HG03175 (cell line): ENCODE data around the gene GALNT12.

Source experiments
- ATAC-seq: cut with Tn5 transposase; IDR thresholded peaks from one replicate; pipeline ENCODE4 v1.9.1; 2021; ENCODE audit warnings: mild to moderate bottlenecking, moderate library complexity; ENCODE audit not compliant: unreplicated experiment

The GALNT12 gene, protein sequence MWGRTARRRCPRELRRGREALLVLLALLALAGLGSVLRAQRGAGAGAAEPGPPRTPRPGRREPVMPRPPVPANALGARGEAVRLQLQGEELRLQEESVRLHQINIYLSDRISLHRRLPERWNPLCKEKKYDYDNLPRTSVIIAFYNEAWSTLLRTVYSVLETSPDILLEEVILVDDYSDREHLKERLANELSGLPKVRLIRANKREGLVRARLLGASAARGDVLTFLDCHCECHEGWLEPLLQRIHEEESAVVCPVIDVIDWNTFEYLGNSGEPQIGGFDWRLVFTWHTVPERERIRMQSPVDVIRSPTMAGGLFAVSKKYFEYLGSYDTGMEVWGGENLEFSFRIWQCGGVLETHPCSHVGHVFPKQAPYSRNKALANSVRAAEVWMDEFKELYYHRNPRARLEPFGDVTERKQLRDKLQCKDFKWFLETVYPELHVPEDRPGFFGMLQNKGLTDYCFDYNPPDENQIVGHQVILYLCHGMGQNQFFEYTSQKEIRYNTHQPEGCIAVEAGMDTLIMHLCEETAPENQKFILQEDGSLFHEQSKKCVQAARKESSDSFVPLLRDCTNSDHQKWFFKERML

DNA sequence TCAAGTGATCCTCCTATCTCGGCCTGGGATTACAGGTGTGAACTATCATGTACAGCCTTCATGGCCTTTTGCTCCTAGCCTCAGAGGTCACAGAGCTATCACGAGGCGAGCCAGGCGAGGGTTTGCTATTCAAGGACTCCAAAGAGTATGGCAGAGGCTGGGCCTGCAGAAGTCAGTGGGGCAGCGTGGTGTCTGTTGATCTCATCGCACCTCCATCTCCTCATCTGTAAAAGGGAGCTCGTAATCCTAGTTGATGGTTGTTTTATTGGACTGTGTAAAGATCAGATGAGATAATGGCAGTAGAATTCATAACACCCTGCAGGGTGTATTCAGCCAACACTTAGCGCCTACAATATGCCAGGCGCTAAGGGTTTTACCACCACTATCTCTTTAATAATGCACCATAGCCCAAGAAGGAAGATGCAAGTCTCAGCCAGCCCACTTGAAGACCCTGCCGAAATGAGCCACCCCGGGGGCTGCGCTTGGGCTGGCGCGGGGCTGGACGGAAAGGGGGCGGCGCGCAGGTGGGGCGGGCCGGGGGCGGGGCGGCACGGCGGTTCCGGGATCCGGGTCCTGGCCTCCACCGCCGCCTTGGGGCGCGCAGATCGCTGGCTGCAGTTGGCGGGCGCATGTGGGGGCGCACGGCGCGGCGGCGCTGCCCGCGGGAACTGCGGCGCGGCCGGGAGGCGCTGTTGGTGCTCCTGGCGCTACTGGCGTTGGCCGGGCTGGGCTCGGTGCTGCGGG lies at the start of gene GALNT12:
Gene GALNT12 (plus strand): TSS at position 601 of the 744 bp plus-strand sequence. CDS start 29 bp downstream, at position 630.
- ATAC-seq: peak; percentile 46

DNA sequence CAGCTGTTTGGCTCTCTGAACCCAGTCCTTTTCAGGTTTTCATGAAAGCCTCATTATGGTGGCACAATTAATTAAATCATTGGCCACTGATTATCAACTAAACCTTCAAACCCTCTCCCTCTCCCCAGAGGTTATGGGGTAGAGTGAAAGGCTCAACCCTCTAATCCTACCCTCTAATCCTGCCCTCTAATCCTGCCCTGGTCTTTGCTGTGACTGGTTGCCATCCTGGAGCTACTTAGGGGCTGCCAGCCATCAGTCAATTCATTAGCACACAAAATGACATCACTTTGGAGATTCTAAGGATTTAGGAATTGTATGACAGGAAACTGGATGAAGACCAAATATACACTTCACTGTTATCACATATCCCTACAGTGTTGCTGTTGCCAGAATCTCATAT lies 47.2 kb upstream of the GALNT12 start:
- ATAC-seq: no peak

DNA sequence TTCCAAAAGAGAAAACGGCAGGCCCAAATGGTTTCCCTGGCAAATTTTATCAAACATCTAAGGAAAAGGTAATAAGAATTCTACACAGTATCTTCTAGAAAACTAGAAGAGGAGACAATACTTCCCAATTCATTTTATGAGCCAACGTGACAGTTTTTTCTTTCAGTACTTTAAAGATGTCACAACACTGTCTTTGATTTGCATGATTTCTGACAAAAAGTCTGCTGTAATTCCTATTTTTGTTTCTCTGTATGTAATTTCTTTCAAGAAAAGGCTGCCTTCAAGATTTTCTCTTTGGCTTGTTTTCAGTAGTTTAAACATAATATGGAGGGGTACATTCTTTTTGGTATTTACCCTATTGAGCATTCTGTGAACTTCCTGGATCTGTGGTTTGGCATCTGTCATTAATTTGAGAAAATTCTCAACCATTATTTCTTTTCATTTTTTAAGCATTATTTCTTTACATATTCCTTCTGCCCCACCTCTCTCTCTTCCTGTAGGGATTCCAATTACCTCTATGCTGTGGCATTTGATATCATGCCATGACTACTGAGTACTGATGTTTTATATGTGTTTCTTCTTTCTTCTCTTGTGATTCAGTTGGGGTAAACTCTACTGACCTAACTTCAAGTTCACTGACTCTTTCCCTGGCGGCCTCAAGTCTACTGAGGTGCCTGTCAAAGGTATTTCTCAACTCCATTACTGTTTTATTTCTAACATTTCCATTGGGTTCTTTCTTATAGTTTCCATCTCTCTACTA lies 43.3 kb upstream of the GALNT12 start:
- ATAC-seq: no peak

DNA sequence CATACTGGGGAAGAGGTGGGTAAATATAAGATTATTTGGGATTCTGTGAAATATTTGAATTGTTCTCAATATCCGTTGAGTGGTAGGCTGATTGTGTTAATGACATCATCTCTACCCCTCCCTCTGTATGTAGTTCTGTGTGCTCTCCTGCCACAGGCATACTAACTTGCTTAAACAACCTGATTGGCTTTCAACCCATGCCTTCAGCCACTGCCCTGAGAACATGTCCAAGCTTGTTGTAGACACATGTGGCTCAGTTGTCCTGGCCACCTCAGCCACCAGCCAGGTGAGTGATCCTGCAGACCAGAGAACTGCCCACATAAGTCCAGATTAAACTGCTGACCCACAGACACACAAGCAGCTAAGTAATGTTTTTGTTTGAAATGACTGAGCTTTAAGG lies 42.2 kb upstream of the GALNT12 start:
- ATAC-seq: no peak

DNA sequence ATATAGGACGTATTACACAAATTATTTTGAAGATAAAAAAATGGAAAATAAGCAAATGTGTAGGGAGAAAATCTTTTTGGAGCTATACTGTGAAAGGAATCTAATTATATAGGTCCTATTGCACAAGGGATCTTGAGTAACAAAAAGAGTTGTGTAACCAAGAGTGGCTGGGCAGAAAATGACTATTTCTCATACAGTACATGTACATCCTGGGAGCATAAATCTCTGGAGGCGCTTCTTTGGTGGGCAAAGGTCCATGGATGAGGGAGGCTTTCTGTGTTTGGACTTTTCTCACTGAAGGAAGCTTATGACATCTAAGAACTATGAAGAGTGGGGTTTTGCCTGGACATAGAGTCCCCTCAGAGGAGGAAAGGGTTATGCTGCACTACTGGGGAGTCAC lies 40.9 kb upstream of the GALNT12 start:
- ATAC-seq: no peak

DNA sequence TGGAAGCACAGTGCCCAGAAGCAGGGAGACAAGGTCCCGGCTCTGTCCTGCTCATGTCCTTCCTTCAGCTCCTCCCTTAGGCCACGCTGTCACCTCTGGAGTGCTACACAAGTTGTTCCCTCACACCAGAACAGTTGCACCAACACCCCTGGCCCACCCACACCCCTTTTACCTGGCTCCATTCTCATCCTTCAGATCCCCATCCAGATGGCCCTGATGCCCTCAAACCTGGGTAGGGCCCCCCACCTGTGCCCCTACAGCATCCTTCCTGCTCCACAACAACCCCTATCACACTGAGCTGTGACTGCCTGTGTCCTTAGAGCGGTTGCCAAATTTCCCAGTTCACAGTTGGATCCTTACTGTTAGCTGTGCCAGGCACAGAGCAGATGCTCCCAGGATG lies 40.3 kb upstream of the GALNT12 start:
- no peak for ATAC-seq

DNA sequence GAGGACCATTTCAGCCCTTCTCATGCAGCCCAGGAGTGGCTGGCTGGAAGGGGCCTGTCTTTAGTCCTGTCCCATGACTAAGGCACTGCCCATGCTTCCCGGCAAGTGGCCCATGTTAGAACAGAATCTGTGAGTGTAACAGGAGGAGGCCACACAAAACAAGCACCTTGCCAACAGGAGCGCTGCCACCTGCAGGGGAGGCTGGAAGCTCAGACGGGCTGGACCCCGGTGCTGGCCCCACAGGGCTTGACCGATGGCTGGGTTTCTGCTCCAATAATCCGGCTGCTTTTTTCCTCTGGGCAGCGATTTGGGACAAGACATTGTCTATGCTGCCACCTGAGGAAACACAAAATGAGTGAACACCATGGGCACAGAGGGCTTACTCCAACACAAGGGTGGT lies 39.6 kb upstream of the GALNT12 start:
- ATAC-seq: no peak

DNA sequence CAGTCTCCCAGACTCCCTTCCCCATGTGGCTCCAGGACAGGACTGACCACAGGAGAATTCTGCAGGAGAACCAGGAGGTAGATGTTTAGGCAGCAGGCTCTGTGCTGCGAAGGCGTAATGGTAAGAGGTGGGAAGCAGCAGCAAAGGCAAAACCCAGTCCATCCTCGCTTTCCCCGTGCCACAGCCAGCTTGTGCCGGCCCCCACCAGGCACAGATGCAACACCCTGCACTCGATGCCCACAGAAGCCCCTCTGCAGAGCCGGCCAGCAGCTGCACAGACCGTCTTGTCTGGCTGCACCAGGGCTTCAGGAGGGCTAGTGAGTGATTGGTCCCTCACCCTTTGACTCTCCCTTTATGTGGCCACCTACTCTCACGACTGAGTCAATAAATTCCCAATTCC lies 39.1 kb upstream of the GALNT12 start:
- ATAC-seq: no peak

DNA sequence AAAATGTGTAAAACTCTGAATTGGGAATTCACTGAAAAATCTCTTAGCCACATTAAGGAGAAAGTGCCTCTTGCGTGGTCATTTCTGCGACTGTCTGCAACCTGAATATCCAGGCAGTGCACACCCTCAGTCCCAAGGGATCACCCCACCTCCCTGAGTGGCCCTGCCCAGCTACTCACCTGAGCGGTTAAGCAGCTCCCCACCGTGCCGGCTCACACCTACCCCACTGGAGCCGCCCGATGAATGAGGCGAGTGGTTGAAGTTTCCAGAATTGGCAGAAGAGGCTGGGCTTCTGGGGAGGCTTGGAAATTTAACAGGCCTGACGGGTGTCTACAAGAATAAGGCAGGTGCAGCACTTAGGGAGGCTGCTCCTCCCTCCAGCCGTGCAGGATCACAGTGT lies 36.8 kb upstream of the GALNT12 start:
- ATAC-seq: no peak

DNA sequence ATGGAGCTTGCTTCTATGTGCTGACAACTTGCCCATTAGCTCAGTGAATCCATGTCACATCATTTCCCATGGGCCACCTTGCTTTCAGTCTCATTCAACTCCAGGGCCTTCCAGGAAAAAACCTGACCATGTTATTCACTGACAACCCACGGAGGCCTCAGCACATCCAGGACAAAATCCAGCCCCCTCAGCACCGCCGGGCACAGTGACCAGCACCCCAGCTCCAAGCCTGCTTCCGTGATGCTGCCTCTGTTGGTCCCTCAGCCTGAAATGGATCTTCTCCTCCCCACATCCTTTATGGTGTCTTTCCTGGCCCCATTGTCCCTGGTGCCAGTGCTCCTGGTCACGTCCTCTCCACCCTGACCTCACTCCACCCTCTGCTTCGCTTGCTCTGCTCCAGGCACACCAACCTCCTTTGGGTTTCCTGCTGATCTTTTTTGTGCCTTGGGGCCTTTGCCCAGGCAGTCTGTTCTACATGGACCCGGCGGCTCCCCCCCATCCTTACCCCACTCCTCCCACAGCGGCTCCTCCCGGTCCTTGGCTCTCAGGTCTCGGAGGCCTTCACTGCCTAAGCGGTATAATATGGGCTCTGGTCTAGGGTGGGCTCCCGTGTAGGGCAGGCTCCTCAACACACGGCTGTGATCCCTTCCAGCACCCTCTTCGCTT lies 36.1 kb upstream of the GALNT12 start:
- ATAC-seq: no peak

DNA sequence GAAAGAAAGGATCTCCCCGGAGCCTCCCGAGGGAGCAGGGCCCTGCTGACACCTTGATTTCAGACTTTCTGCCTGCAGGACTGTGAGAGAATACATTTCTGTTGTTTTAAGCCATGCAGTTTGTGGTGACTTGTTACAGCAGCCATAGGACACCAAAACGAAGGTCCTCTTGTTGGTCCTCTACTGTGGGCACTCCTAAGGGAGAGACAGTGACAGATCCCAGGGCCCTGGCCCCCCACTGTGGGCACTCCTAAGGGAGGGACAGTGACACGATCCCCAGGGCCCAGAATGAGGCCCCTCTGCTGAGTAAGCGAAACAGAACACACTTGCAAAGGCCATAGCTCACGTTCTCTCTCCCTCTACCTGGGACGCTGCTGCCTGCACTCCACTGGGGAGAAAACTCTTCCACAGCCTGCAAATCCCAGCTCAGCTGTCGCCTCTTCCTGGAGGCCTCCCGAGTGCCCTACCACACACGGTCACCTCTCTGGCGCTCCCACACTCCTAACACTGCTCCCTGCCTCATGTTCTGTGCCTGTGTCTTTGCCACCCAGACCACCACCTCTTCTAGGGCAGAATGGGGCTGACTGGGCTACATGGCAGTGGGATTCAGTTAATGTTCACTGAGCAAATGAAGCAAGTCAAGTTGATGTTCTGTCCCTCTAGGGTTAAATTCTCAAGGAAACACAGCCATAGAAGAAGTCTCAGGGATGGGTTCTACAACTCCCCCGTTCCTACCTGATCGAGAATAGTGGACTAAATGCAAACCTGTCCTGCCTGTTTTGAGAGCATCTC lies 34.9 kb upstream of the GALNT12 start:
- no peak for ATAC-seq

DNA sequence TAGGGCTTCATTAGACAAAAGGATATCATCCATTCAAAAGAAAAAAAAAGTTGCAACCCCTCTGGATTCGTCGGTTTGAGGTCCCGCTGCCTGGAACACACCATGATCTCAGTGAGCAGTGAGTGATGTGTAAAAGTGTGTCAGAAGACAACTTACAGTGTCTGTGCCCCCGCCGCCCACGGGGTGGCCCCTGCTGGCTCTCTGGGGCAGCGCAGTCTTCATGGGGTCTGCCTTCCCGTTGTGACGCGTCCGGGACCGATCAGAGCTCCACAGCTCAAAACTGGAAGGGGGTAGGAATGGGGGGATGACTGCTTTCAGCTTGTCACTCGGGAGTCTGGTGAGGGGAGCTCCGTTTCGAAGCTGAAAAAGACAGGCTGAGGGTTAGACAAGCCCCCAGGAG lies 33.7 kb upstream of the GALNT12 start:
- ATAC-seq: no peak

DNA sequence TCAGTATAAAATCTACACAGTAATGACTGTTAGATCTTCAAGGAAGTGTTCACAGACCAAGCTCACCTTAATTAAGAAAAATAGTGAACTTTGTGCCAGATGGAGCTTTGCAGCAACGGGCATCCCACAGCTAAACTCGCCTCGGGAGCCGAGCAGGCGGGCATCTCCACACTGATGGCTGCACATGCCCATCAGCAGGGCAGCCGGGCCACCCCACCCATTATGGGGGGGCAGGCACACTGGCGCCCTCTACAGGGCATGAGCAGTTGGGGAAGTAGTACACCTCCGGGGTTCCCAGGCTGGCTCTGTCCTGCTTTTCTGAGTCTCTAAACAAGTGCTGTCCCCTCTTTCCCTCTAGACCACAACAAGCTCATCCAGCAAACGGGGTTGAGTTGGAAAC lies 32.7 kb upstream of the GALNT12 start:
- no peak for ATAC-seq

DNA sequence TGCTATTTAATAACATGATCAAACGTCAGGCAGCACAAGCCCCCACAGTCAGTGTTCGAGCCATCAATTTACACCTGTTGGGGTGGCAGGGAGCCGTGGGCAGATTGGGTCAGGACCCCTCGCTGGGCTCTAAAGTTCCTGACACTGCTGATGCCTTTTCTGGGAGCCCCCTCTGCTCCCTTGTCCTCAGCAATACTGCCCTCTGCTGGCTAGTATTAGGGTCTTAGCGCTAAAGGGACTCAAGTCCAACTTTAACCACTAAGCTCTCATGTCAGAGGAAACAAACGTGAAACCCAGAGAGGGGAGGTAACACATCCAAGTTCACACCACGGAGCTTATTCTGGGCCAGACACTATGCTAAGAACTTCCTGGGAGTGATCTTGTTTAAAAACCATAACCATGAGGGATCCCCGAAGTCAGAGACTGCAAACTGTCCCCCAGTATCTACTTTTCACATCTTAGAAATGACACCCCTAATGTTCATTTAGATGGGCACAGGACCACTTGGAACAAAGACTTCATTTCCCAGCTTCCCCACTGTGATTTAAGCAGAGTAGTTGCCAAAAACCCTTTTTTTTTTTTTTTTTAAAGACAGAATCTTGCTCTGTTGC lies 31.5 kb upstream of the GALNT12 start:
- no peak for ATAC-seq

DNA sequence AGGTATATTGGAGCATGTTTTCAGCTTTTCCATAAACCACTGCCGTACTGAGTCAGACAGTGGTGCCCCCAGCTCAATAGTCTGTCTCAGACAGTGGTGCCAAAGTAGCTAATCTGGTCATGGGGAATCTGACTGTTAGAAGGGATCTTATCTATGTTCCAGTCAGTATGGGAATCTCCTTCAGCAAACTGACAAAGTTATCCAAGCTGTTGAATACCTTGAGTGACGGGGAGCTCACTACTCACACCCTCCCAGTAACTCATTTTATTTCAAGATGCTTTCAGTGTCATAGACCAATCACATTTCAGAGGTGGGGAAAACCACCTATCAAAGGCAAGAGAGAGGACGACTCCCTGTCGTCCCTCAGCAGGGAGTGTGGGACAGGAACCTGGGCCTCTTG lies 29.9 kb upstream of the GALNT12 start:
- ATAC-seq: no peak

DNA sequence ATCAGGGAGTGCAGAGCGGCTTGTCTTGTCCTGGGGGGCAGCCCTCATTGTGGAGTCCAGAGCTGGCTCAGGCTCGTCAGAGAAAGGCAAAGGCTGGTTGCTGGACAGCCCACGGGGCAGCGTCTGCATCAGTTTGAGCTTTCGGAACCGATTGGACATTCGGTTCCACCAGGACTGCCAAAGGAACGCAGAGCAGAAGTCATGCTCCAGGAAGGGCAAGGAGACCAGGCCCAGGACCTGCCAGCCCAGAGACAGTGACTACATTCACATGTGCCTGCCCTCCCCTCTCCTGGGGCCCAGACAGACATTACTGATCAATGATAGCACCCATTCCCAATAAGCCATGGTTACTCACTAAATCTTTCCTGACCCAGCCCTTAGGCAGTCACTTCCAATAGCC lies 29.2 kb upstream of the GALNT12 start:
- no peak for ATAC-seq

DNA sequence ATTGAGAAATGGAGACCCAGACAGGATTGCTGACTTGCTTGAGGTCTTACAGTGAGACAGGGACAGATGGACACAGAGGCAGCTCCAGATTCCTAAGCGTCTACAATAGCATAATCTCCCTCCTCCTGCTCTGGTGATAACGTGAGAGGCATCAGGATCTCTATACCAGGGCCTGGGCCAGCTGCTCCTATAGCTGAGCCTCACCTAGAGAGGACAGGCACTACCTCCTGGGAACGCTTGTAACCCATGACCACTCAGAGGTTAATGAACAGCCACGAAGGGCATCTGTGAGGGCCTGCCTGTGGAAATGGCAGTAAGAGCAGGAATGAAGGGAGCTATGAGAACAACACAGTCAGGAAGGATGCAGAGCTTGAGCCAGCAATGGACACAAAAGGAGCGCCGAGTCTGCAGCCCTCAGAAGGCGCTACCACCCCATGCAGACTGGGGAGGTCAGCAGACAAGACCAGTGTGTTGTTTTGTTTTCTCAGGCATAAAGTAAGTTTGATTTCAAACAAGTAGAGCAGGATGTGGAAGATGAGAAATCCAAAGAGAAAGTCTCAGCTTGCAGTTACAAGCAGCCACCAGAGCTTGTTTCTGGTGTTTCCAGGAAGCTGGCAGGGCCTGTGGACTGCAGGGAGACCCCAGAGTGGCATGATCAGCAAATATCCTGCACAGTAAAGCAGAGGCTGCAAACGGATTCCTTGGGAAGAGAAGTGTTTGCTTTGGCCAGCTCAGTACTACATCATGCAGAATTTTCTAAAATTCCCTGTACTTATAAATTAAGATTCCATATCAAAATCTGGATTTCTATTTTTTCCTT lies 28.5 kb upstream of the GALNT12 start:
- ATAC-seq: no peak

DNA sequence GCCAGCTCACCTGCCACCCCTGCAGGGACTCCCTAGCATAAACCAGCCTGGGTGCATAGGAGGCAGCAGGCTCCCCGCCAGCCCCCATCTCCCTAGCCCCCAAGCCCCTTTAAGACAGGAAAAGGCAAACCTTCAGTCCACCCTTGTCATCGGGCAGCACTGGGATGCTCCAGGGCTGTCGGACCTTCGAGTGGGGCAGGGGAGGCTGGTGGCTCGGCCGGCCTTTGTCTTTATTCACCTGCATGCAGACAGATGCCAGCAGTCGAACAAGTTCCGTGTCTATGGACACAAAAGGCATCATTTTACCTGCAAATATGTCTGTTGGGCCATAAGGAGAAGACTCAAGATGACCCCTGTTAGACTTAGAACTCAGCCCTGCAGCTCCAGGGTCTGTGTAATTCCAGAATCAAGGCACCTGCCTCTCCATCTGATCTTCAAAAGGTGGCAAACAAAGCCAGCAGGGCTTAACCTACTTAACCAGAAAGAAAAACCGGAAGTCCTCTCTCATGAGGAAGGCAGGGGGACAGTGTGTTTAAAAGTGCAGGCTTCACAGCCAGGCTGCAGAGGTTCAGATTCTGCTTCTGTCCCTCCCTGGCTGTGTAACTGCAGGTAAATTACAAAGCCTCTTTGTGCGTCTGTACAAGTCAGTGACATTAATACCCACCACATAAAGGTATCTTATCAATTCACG lies 27.3 kb upstream of the GALNT12 start:
- no peak for ATAC-seq
